H1 (cell line): Measurements from ENCODE around the gene ARFGEF3. TPM values are rescaled to one million over a fixed set of nuclear protein-coding genes. Genes with fewer than 3 reads are reported as not detected.
A peak's percentile ranks its signal among the peaks of the same experiment; 100 is the strongest.

Experiments
- CTCF ChIA-PET: fragments of 300-600 bp; sonication (Branson Sonifier 250); formaldehyde crosslinking; loops from one replicate; lab custom pipeline; 2021; ENCODE audit not compliant: partially characterized antibody; lab: Charles Lee
- POLR2A ChIA-PET: fragments of 300-600 bp; sonication (Branson Sonifier 250); formaldehyde crosslinking; loops from one replicate; lab custom pipeline; 2021; ENCODE audit warnings: inconsistent platforms; ENCODE audit not compliant: partially characterized antibody; lab: Charles Lee
- DNase-seq, 2 experiments: peaks; one replicate each; pipeline versions ENCODE4 v3.0.0 to v3.0.0-alpha.2; 2010 to 2022; ENCODE audit warnings: low spot score in 2 of 2, low read depth in 1 of 2, mixed read lengths in 1 of 2
- FAIRE-seq: peaks from 2 replicates; lab custom pipeline; 2011; peaks lifted over from hg19 to GRCh38; lab: Jason Lieb, UNC
- H2AFZ ChIP-seq: 2 replicates; pipeline ENCODE4 v1.8.1; 2012; ENCODE audit warnings: low read length, inconsistent platforms
- H2AK5ac ChIP-seq: 2 replicates; pipeline ENCODE4 v1.6.1; 2013; ENCODE audit warnings: low read depth, low read length
- H2BK120ac ChIP-seq: replicated peaks from 2 replicates; pipeline ENCODE3; 2013; ENCODE audit warnings: low read depth, low read length, inconsistent platforms
- H2BK12ac ChIP-seq: 2 replicates; pipeline ENCODE4 v1.6.1; 2013; ENCODE audit warnings: low read depth, low read length
- H2BK15ac ChIP-seq: 2 replicates; pipeline ENCODE4 v1.6.1; 2013; ENCODE audit warnings: low read length
- H2BK20ac ChIP-seq: 2 replicates; pipeline ENCODE4 v1.6.1; 2013; ENCODE audit warnings: low read length
- H2BK5ac ChIP-seq: 2 replicates; pipeline ENCODE4 v1.6.1; 2013; ENCODE audit warnings: low read depth, low read length
- H3K14ac ChIP-seq: 2 replicates; pipeline ENCODE4 v1.6.1; 2013; ENCODE audit warnings: inconsistent platforms; ENCODE audit not compliant: insufficient read length
- H3K18ac ChIP-seq: 2 replicates; pipeline ENCODE4 v1.6.1; 2013; ENCODE audit warnings: low read length; ENCODE audit errors: extremely low read depth
- H3K23ac ChIP-seq: 2 replicates; pipeline ENCODE4 v1.6.1; 2013; ENCODE audit warnings: inconsistent platforms; ENCODE audit not compliant: insufficient read length
- H3K23me2 ChIP-seq: 2 replicates; pipeline ENCODE4 v1.6.1; 2013; ENCODE audit warnings: low read depth, low read length
- H3K27ac ChIP-seq: 2 replicates; pipeline ENCODE4 v1.6.1; 2011; ENCODE audit warnings: low read depth, low read length, inconsistent platforms
- H3K27me3 ChIP-seq, 4 experiments: replicated peaks in 1 of 4; 1 replicate in 1 of 4; 2 replicates in 3 of 4; pipeline versions ENCODE4 v1.6.1 to v1.8.1; 2011 to 2013; ENCODE audit warnings: low read length in 3 of 4, mild to moderate bottlenecking in 3 of 4, inconsistent platforms in 2 of 4, mixed read lengths in 2 of 4, moderate library complexity in 1 of 4; ENCODE audit not compliant: control insufficient read depth in 3 of 4, insufficient read depth in 3 of 4; ENCODE audit errors: extremely low read depth in 1 of 4
- H3K36me3 ChIP-seq, 4 experiments: 2 replicates each; pipeline versions ENCODE4 v1.6.1 to v1.8.1; 2011 to 2013; ENCODE audit warnings: mild to moderate bottlenecking in 4 of 4, low read length in 3 of 4, moderate library complexity in 2 of 4, control low read depth in 1 of 4, inconsistent platforms in 1 of 4; ENCODE audit not compliant: insufficient read depth in 4 of 4, control insufficient read depth in 2 of 4
- H3K4ac ChIP-seq: replicated peaks from 2 replicates; pipeline ENCODE3; 2013; ENCODE audit warnings: low read length, low read depth, mixed read lengths, inconsistent platforms; ENCODE audit not compliant: insufficient read length
- H3K4me1 ChIP-seq, 4 experiments: replicated peaks in 1 of 4; 1 replicate in 1 of 4; 2 replicates in 3 of 4; pipeline versions ENCODE4 v1.6.1 to v1.8.1; 2011 to 2013; ENCODE audit warnings: low read length in 3 of 4, inconsistent platforms in 2 of 4, mixed read lengths in 1 of 4; ENCODE audit not compliant: insufficient read depth in 4 of 4, control insufficient read depth in 3 of 4
- H3K4me2 ChIP-seq, 2 experiments: 2 replicates each; pipeline versions ENCODE4 v1.6.1 to v1.8.1; 2011 to 2013; ENCODE audit warnings: low read depth in 2 of 2, low read length in 2 of 2, control low read depth in 1 of 2, inconsistent platforms in 1 of 2, mild to moderate bottlenecking in 1 of 2; ENCODE audit not compliant: insufficient read depth in 1 of 2
- H3K4me3 ChIP-seq, 4 experiments: fragments of 200-600, 300-600 bp in 1 of 4; sonication (generic), shearing (Covaris generic), sonication (Bioruptor Twin) in 1 of 4; 2 replicates each; pipeline versions ENCODE4 v1.5.1 to v1.8.1; 2011 to 2016; ENCODE audit warnings: low read length in 4 of 4, low read depth in 3 of 4, control low read depth in 2 of 4, inconsistent platforms in 2 of 4, mild to moderate bottlenecking in 2 of 4, mixed read lengths in 1 of 4, moderate library complexity in 1 of 4; ENCODE audit not compliant: insufficient read depth in 2 of 4; ENCODE audit errors: extremely low read depth in 1 of 4
- H3K56ac ChIP-seq: replicated peaks from 2 replicates; pipeline ENCODE3; 2013; ENCODE audit warnings: low read depth, mild to moderate bottlenecking, mixed read lengths, low read length, inconsistent platforms; ENCODE audit not compliant: insufficient read length
- H3K79me1 ChIP-seq: 2 replicates; pipeline ENCODE4 v1.6.1; 2013; ENCODE audit warnings: low read depth, low read length, control low read depth
- H3K79me2 ChIP-seq, 2 experiments: 2 replicates each; pipeline versions ENCODE4 v1.6.1 to v1.8.1; 2012 to 2013; ENCODE audit warnings: low read length in 2 of 2, mild to moderate bottlenecking in 2 of 2, inconsistent platforms in 1 of 2; ENCODE audit not compliant: insufficient read depth in 2 of 2, control insufficient read depth in 1 of 2
- H3K9ac ChIP-seq, 4 experiments: replicated peaks in 1 of 4; 1 replicate in 1 of 4; 2 replicates in 3 of 4; pipeline versions ENCODE4 v1.6.1 to v1.8.1; 2011 to 2013; ENCODE audit warnings: low read depth in 3 of 4, low read length in 3 of 4, control low read depth in 2 of 4, mild to moderate bottlenecking in 2 of 4, moderate library complexity in 2 of 4, inconsistent platforms in 1 of 4; ENCODE audit errors: extremely low read depth in 1 of 4
- H3K9me3 ChIP-seq, 2 experiments: 2 replicates each; pipeline versions ENCODE4 v1.6.1 to v1.8.1; 2012 to 2013; ENCODE audit warnings: mild to moderate bottlenecking in 2 of 2, moderate library complexity in 2 of 2, control low read depth in 1 of 2, inconsistent platforms in 1 of 2, low read depth in 1 of 2, low read length in 1 of 2, mixed read lengths in 1 of 2; ENCODE audit not compliant: insufficient read depth in 2 of 2
- H4K20me1 ChIP-seq, 2 experiments: replicated peaks in 1 of 2; 2 replicates each; pipeline versions ENCODE3 to v1.8.1; 2011 to 2013; ENCODE audit warnings: inconsistent platforms in 2 of 2, low read length in 2 of 2, mild to moderate bottlenecking in 1 of 2; ENCODE audit not compliant: insufficient read depth in 2 of 2, control insufficient read depth in 1 of 2
- H4K5ac ChIP-seq: 2 replicates; pipeline ENCODE4 v1.6.1; 2013; ENCODE audit warnings: low read length, low read depth, mixed read lengths, inconsistent platforms; ENCODE audit not compliant: insufficient read length
- H4K8ac ChIP-seq: 2 replicates; pipeline ENCODE4 v1.8.0; 2013; ENCODE audit warnings: mild to moderate bottlenecking, moderate library complexity, low read length, inconsistent platforms; ENCODE audit not compliant: insufficient read depth; ENCODE audit errors: extremely low read depth
- H4K91ac ChIP-seq: replicated peaks from 2 replicates; pipeline ENCODE3; 2013; ENCODE audit warnings: low read length, mixed read lengths, inconsistent platforms; ENCODE audit not compliant: insufficient read length
- CHD1 ChIP-seq: IDR thresholded peaks from 2 replicates; pipeline ENCODE4 v1.6.1; 2012; ENCODE audit warnings: low read depth, low read length, improper control_type of control experiment
- JUN ChIP-seq: IDR thresholded peaks from 2 replicates; pipeline ENCODE4 v1.6.1; 2011; ENCODE audit warnings: low read depth, mild to moderate bottlenecking, improper control_type of control experiment, low read length
- TBP ChIP-seq: IDR thresholded peaks from 2 replicates; pipeline ENCODE4 v1.6.1; 2011; ENCODE audit warnings: low read depth, low read length, improper control_type of control experiment
- WGBS, 2 experiments: shearing (Covaris generic) in 1 of 2; methylation state at CpG; one replicate each; pipeline versions ENCODE4 v1.1.6 to v1.1.7; 2013 to 2015; ENCODE audit warnings: low lambda C conversion rate in 2 of 2, mixed read lengths in 2 of 2, inconsistent platforms in 1 of 2, low coverage in 1 of 2, missing lambda C conversion rate in 1 of 2; ENCODE audit not compliant: insufficient replicate concordance in 2 of 2, insufficient coverage in 1 of 2, insufficient read length in 1 of 2; ENCODE audit errors: extremely low coverage in 1 of 2, missing lambda C conversion rate in 1 of 2; 5-methylcytosine and 5-hydroxymethylcytosine counted together
- polyA plus RNA-seq, 7 experiments: library from polyadenylated mRNA; depleted of rRNA in 3 of 7; stranded (reverse) in 5 of 7; unstranded in 2 of 7; fragments of >200 nt in 5 of 7; fragments of 200-250 nt in 2 of 7; gene quantifications; 1 replicate in 5 of 7; 2 replicates in 1 of 7; 4 replicates in 1 of 7; pipeline versions ENCODE4 v1.2.1 to v1.2.3, GENCODE V29; 2011 to 2013; ENCODE audit warnings: missing spikeins in 2 of 7, mixed read lengths in 2 of 7
- total RNA-seq: library from RNA; stranded (reverse); fragmentation: NEBNext Ultra II Directional; extraction: Animal tissue kit (Norgen Biotek cat#: 25700); gene quantifications from 2 replicates; pipeline ENCODE4 v1.2.1, GENCODE V29; 2021
- TF ChIP-seq, protein P1 (sequence below): IDR thresholded peaks from 2 replicates; pipeline ENCODE4 v1.6.1; 2011; ENCODE audit warnings: low read length, improper control_type of control experiment
- TF ChIP-seq, protein P2 (sequence below): IDR thresholded peaks from 2 replicates; pipeline ENCODE4 v1.6.1; 2012; ENCODE audit warnings: low read length, inconsistent platforms
- TF ChIP-seq, protein P3 (sequence below): IDR thresholded peaks from 2 replicates; pipeline ENCODE4 v1.6.1; 2011; ENCODE audit warnings: low read depth, mild to moderate bottlenecking, low read length; ENCODE audit not compliant: insufficient read depth

Gene ARFGEF3
- total and polyA plus RNA-seq, 2 of the 8 experiments (the other 6 are each of a cell fraction or from before 2014, with no cell fraction given): 5.8 to 23.2 TPM

DNA sequence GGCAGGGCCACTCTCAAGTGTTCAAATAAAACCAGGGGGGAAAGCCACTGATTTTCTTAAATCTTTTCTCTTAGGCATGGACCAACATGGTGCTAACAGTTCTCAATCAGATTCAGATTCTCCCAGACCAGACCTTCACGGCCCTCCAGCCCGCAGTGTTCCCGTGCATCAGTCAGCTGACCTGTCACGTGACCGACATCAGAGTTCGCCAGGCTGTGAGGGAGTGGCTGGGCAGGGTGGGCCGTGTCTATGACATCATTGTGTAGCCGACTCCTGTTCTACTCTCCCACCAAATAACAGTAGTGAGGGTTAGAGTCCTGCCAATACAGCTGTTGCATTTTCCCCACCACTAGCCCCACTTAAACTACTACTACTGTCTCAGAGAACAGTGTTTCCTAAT, 174.5 kb downstream of the ARFGEF3 start:
- H3K9me3 ChIP-seq: no peaks in the 10 kb centered on the region
- H3K79me2 ChIP-seq: no peaks in the 10 kb centered on the region
- H3K4ac ChIP-seq: no peak overlapping the region
- no peak overlapping the region for H3K9ac ChIP-seq
- ChIA-PET POLR2A (no interaction called here), CTCF (interaction anchor here (0.7 to 2.0 kb wide), 3 partner anchors 17 to 68 kb away, joined by 3 to 8 read pairs (median 6); partner anchors contain the start of gene HEBP2)
- no peak overlapping the region for H2BK12ac ChIP-seq
- DNase-seq (no peak), FAIRE-seq (no peak)
- H4K8ac ChIP-seq: 0 out of 2 replicates have a peak overlapping the region, but pooled peaks have one; percentile 39
- no peaks in the 10 kb centered on the region for H3K23me2 ChIP-seq
- H3K27ac ChIP-seq: no peak overlapping the region
- H2AFZ ChIP-seq: no peak overlapping the region
- H3K4me2 ChIP-seq: no peak overlapping the region
- no peak overlapping the region for H3K23ac ChIP-seq
- no peak overlapping the region for H3K56ac ChIP-seq
- H2BK120ac ChIP-seq: no peak overlapping the region
- no peak overlapping the region for H3K14ac ChIP-seq
- H3K36me3 ChIP-seq: peaks cover 0 to 10% (median 5%) of the 10 kb centered on the region in 4 experiments; a peak in 5 of 8 replicates
- H2BK20ac ChIP-seq: no peak overlapping the region
- H3K4me1 ChIP-seq: peaks cover 5 to 12% (median 10%) of the 10 kb centered on the region in 4 experiments; a peak in 5 of 7 replicates
- no peaks in the 10 kb centered on the region for H4K20me1 ChIP-seq
- H2AK5ac ChIP-seq: no peak overlapping the region
- H2BK5ac ChIP-seq: no peak overlapping the region
- H4K91ac ChIP-seq: no peak overlapping the region
- H3K18ac ChIP-seq: no peak overlapping the region
- no peaks in the 10 kb centered on the region for H3K79me1 ChIP-seq
- 86% methylated on average over 8 of the region's 8 CpGs; no CpG with 5 or more reads in 1 of the 2 experiments for WGBS, 2 experiments
- no peaks in the 10 kb centered on the region for H3K27me3 ChIP-seq
- H4K5ac ChIP-seq: no peak overlapping the region
- TF ChIP-seq CHD1 (no peak), TBP (no peak), JUN (no peak)
- TF ChIP-seq, protein P1, sequence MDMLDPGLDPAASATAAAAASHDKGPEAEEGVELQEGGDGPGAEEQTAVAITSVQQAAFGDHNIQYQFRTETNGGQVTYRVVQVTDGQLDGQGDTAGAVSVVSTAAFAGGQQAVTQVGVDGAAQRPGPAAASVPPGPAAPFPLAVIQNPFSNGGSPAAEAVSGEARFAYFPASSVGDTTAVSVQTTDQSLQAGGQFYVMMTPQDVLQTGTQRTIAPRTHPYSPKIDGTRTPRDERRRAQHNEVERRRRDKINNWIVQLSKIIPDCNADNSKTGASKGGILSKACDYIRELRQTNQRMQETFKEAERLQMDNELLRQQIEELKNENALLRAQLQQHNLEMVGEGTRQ: peak; percentile 87
- TF ChIP-seq, protein P2, sequence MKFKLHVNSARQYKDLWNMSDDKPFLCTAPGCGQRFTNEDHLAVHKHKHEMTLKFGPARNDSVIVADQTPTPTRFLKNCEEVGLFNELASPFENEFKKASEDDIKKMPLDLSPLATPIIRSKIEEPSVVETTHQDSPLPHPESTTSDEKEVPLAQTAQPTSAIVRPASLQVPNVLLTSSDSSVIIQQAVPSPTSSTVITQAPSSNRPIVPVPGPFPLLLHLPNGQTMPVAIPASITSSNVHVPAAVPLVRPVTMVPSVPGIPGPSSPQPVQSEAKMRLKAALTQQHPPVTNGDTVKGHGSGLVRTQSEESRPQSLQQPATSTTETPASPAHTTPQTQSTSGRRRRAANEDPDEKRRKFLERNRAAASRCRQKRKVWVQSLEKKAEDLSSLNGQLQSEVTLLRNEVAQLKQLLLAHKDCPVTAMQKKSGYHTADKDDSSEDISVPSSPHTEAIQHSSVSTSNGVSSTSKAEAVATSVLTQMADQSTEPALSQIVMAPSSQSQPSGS: 0 out of 2 replicates have a peak, but pooled peaks have one; percentile 30
- TF ChIP-seq, protein P3, sequence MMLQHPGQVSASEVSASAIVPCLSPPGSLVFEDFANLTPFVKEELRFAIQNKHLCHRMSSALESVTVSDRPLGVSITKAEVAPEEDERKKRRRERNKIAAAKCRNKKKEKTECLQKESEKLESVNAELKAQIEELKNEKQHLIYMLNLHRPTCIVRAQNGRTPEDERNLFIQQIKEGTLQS: peak; percentile 70
- no peak overlapping the region for H3K4me3 ChIP-seq
- no peak overlapping the region for H2BK15ac ChIP-seq
